Adrenal gland (tissue), 5 donors: ENCODE results near the gene AFMID.

Experiments used
- CTCF ChIP-seq, 6 experiments: fragments of 450-650 bp in 4 of 6; fragments of 200-600 bp in 2 of 6; sonication (generic) in 1 of 6; IDR thresholded peaks; 1 replicate in 5 of 6; 2 replicates in 1 of 6; pipeline versions ENCODE4 v1.5.1 to v1.8.0; 2016 to 2021; ENCODE audit warnings: antibody characterized with exemption in 6 of 6, mild to moderate bottlenecking in 2 of 6, moderate library complexity in 1 of 6
- POLR2A ChIP-seq, 2 donors: fragments of 450-650 bp; IDR thresholded peaks; one replicate each; pipeline ENCODE4 v1.6.1; 2017; ENCODE audit warnings: antibody characterized with exemption in 2 of 2, mild to moderate bottlenecking in 2 of 2, moderate library complexity in 1 of 2
- donor health status: DM: no; HTN: no; CAD: no.

- no peak for TF ChIP-seq CTCF (IDR thresholded peaks at IDR 0.05)
- no peak for TF ChIP-seq POLR2A (IDR thresholded peaks at IDR 0.05)
These were observed 41.0 kb downstream of the AFMID start for GRCh38 chr17:78228176-78228575.
